ENCODE results near the gene TMPRSS3. TPM values are rescaled to one million over a fixed set of nuclear protein-coding genes. Genes with fewer than 3 reads are reported as not detected.

TMPRSS3 gene
- polyA plus RNA-seq, 1 of the 3 experiments (the other 2 are of a cell fraction), result not detected

GRCh38 chr21:42433946-42434551, 38.2 kb upstream of the TMPRSS3 start:
- no peak overlapping the region for H3K27ac ChIP-seq (ENCODE audit: low read depth in 2 of 2, low read length in 1 of 2)
- WGBS (ENCODE audit: low lambda C conversion rate), result 9% methylated on average over 7 of the region's 10 CpGs
- CTCF ChIA-PET, result no interaction called here

More at GRCh38 chr21:42433946-42434551, 38.2 kb upstream of the TMPRSS3 start:
- H3K9me2 ChIP-seq, result no peaks in the 10 kb centered on the region
- H3K27me3 ChIP-seq (ENCODE audit: insufficient read depth), result no peaks in the 10 kb centered on the region
- H3K4me2 ChIP-seq, result no peak overlapping the region
- no peaks in the 10 kb centered on the region for H3K36me3 ChIP-seq (replicated peaks in 1 of 2; ENCODE audit: control insufficient read depth in 1 of 2, insufficient read depth in 2 of 2, low read length in 1 of 2)
- no peaks in the 10 kb centered on the region for H3F3A ChIP-seq (replicated peaks; ENCODE audit: insufficient read depth)
- no peak overlapping the region for H3K4me3 ChIP-seq (ENCODE audit: low read depth in 2 of 2, low read length in 1 of 2)
- no peaks in the 10 kb centered on the region for H4K20me1 ChIP-seq (ENCODE audit: insufficient read depth)
- TF ChIP-seq FOXM1 (IDR thresholded peaks at IDR 0.05; ENCODE audit: low read depth), result no peak
- no peak for TF ChIP-seq SMC3 (IDR thresholded peaks at IDR 0.05; ENCODE audit: low read depth, low read length)
- TF ChIP-seq USF1 (IDR thresholded peaks at IDR 0.05; ENCODE audit: borderline replicate concordance, low read depth), result no peak
- TF ChIP-seq EP300 (IDR thresholded peaks at IDR 0.05; ENCODE audit: borderline replicate concordance in 1 of 2, low read depth in 1 of 2, low read length in 1 of 2), result no peak
- TF ChIP-seq MXI1 (IDR thresholded peaks at IDR 0.05; ENCODE audit: low read depth, low read length), result no peak
- TF ChIP-seq GATA2 (CRISPR knock-in tag; IDR thresholded peaks at IDR 0.05), result no peak
- TF ChIP-seq NFIC (IDR thresholded peaks at IDR 0.05; ENCODE audit: borderline replicate concordance), result no peak
- TF ChIP-seq RAD21 (IDR thresholded peaks at IDR 0.05; ENCODE audit: low read length), result no peak
- TF ChIP-seq REST (IDR thresholded peaks at IDR 0.05; ENCODE audit: low read depth, low read length), result no peak
- no peak for TF ChIP-seq POLR2AphosphoS5 (IDR thresholded peaks at IDR 0.05; ENCODE audit: low read depth, low read length)
- TF ChIP-seq FOSL2 (IDR thresholded peaks at IDR 0.05; ENCODE audit: borderline replicate concordance, low read depth), result no peak
- TF ChIP-seq IRF3 (IDR thresholded peaks at IDR 0.05; ENCODE audit: low read depth, low read length), result no peak
- TF ChIP-seq GABPA (IDR thresholded peaks at IDR 0.05; ENCODE audit: low read depth), result no peak
- TF ChIP-seq FOXJ3 (CRISPR knock-in tag; IDR thresholded peaks at IDR 0.05), result no peak
- no peak for TF ChIP-seq RFX5 (IDR thresholded peaks at IDR 0.05; ENCODE audit: low read length)
- TF ChIP-seq RXRA (IDR thresholded peaks at IDR 0.05; ENCODE audit: borderline replicate concordance, low read depth), result no peak
- no peak for TF ChIP-seq CHD2 (IDR thresholded peaks at IDR 0.05; ENCODE audit: low read length, partially characterized antibody)
- TF ChIP-seq MAX (IDR thresholded peaks at IDR 0.05; ENCODE audit: low read depth), result no peak
- no peak for DNase-seq
- POLR2A ChIA-PET, result no interaction called here
- no peaks in the 10 kb centered on the region for H3K79me2 ChIP-seq (ENCODE audit: insufficient read depth)
- H3K4me1 ChIP-seq (ENCODE audit: control insufficient read depth in 1 of 2, insufficient read depth in 2 of 2, low read depth in 1 of 2, low read length in 1 of 2), result no peaks in the 10 kb centered on the region; a peak in 1 of 4 replicates
- H3K9me3 ChIP-seq, result peaks cover 5% of the 10 kb centered on the region; the same call in 1 of the 2 replicates
- H3K9ac ChIP-seq, result no peak overlapping the region
- no peak overlapping the region for H2AFZ ChIP-seq (ENCODE audit: low read depth)
